Type B pancreatic cell (in vitro differentiated cells): Measurements from ENCODE around the gene GPR17. TPM values are rescaled to one million over a fixed set of nuclear protein-coding genes. Genes with fewer than 3 reads are reported as not detected.

ENCODE experiments used
- DNase-seq: peaks from one replicate; pipeline ENCODE4 v3.0.0; 2021; ENCODE audit warnings: mixed read lengths; ENCODE audit not compliant: unreplicated experiment; ENCODE audit errors: extremely low spot score
- H3K27ac Mint-ChIP-seq: 2 replicates; pipeline ENCODE4 v1.8.0; 2021; ENCODE audit warnings: mild to moderate bottlenecking, mixed read lengths
- H3K27me3 Mint-ChIP-seq: 2 replicates; pipeline ENCODE4 v1.8.0; 2021; ENCODE audit warnings: mixed read lengths
- H3K36me3 Mint-ChIP-seq: 2 replicates; pipeline ENCODE4 v1.8.0; 2021; ENCODE audit warnings: mixed read lengths
- H3K4me1 Mint-ChIP-seq: one replicate; pipeline ENCODE4 v1.8.0; 2021; ENCODE audit warnings: mixed read lengths; ENCODE audit not compliant: unreplicated experiment
- H3K4me3 Mint-ChIP-seq: 2 replicates; pipeline ENCODE4 v1.8.0; 2021; ENCODE audit warnings: mild to moderate bottlenecking, mixed read lengths
- H3K9me3 Mint-ChIP-seq: 2 replicates; pipeline ENCODE4 v1.8.0; 2021; ENCODE audit warnings: mixed read lengths
- CTCF ChIP-seq: fragments of 200-600 bp; sonication (generic); conservative IDR thresholded peaks from 2 replicates; pipeline ENCODE4 v1.5.0; 2021; ENCODE audit warnings: antibody characterized with exemption, mild to moderate bottlenecking
- total RNA-seq: library from RNA; stranded (reverse); gene quantifications from 2 replicates; pipeline ENCODE4 v1.2.1, GENCODE V29; 2021; ENCODE audit warnings: low replicate concordance

Gene GPR17
- total RNA-seq, 1 donor from 2014 or later, result 0.19 TPM

- Mint-ChIP-seq H3K27ac (no peak overlapping the region), H3K4me1 (peaks cover 9% of the 10 kb centered on the region), H3K36me3 (no peaks in the 10 kb centered on the region), H3K27me3 (peaks cover 3% of the 10 kb centered on the region), H3K9me3 (no peaks in the 10 kb centered on the region), H3K4me3 (no peak overlapping the region)
- DNase-seq, result no peak
- no peak for TF ChIP-seq CTCF
These were observed 943 bp upstream of the GPR17 start for GRCh38 chr2:127645026-127645394.

GRCh38 chr2:127646487-127647241 is 711 bp downstream of the GPR17 start:
- H3K36me3 Mint-ChIP-seq, result no peaks in the 10 kb centered on the region
- H3K4me1 Mint-ChIP-seq, result peaks cover 9% of the 10 kb centered on the region
- no peak overlapping the region for H3K4me3 Mint-ChIP-seq
- DNase-seq, result no peak
- H3K9me3 Mint-ChIP-seq, result no peaks in the 10 kb centered on the region
- no peak for TF ChIP-seq CTCF
- H3K27me3 Mint-ChIP-seq, result peaks cover 3% of the 10 kb centered on the region
- no peak overlapping the region for H3K27ac Mint-ChIP-seq

GRCh38 chr2:127647242-127648190 is 1.6 kb downstream of the GPR17 start:
- no peak for TF ChIP-seq CTCF
- Mint-ChIP-seq H3K4me1 (peaks cover 9% of the 10 kb centered on the region), H3K9me3 (no peaks in the 10 kb centered on the region), H3K27me3 (peaks cover 3% of the 10 kb centered on the region), H3K27ac (no peak overlapping the region), H3K4me3 (no peak overlapping the region), H3K36me3 (no peaks in the 10 kb centered on the region)
- no peak for DNase-seq

GRCh38 chr2:127648321-127648720 is 2.4 kb downstream of the GPR17 start:
- H3K4me1 Mint-ChIP-seq, result peaks cover 9% of the 10 kb centered on the region
- DNase-seq, result no peak
- H3K4me3 Mint-ChIP-seq, result no peak overlapping the region
- H3K36me3 Mint-ChIP-seq, result no peaks in the 10 kb centered on the region
- no peak for TF ChIP-seq CTCF
- H3K9me3 Mint-ChIP-seq, result no peaks in the 10 kb centered on the region
- peaks cover 3% of the 10 kb centered on the region for H3K27me3 Mint-ChIP-seq
- no peak overlapping the region for H3K27ac Mint-ChIP-seq

GRCh38 chr2:127649100-127649611 is 3.2 kb downstream of the GPR17 start:
- Mint-ChIP-seq H3K27ac (no peak overlapping the region), H3K36me3 (no peaks in the 10 kb centered on the region), H3K27me3 (peaks cover 3% of the 10 kb centered on the region), H3K9me3 (no peaks in the 10 kb centered on the region), H3K4me1 (peaks cover 9% of the 10 kb centered on the region), H3K4me3 (no peak overlapping the region)
- no peak for TF ChIP-seq CTCF
- no peak for DNase-seq
